ENCODE data around the gene ZBTB9.
"Not testable (repeated sequence)": the region's sequence is repeated elsewhere in the genome, so short reads cannot be mapped to it uniquely, and the experiment has no call there.

ZBTB9 gene

DNA sequence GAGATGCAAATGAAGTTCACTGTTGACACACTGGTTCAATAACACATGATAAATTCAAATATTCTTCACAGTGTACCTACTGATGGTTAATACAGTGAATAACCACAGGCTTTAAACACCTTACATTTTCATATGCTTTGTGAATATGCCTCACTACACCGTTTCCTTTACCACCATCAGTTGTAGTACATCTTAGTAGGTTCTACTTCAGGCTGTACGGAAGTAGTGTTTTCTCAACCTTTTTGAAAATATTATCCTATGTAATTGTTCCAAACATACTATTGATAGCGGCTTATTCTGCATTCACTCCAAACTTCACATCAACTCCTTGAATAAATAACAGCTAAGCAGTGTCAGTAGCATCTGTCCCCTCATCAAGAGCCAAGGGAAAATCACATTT is 15.3 kb downstream of the ZBTB9 start:
- no peak for DNase-seq

DNA sequence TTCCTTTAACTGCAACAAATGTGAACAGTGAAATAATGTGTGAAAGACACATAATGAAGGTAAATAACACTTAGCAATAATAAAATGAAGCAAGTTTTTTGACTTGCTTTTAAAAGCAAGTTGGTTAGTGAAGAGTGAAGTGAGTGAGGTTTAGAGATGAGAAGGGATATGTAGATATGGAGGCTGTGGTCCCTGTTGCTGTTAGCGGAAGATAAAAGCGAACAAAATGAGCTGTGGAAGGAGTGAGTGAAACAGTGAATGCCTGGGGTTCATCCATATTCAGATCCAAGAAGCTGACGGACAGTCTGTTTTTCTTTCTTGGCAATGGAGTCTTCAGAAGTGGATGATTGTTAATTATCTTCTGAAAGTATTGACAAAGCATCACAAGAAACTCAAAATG is 23.5 kb downstream of the ZBTB9 start:
- DNase-seq = no peak

DNA sequence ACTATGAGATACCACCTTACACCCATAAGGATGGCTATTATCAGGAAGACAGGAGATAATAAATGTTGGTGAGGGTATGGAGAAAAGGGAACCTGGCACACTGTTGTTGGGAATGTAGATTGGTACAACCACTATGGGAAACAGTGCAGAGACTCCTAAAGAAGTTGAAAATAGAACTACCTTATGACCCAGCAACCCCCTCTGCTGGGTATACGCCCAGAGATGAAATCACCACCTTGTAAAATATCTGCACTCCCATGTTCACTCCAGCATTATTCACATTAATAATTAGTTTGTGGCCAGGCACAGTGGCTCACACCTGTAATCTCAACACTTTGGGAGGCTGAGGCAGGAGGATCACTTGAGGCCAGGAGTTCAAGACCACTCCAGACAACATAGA is 26.8 kb downstream of the ZBTB9 start:
- no peak for DNase-seq

DNA sequence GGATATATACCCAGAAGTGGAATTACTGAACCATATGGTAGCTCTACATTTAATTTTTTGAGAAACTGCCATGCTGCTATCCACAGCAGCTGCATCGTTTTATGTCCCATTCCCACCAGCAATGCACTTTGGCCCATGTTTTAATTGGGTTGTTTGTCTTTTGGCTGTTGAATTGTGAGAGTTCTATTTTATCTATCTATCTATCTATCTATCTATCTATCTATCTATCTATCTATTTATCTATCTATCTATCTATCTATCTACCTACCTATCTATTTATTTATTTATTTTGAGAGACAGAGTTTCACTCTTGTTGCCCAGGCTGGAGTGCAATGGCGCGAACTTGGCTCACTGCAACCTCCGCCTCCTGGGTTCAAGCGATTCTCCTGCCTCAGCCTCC is 28.2 kb downstream of the ZBTB9 start:
- DNase-seq = not testable (repeated sequence)

DNA sequence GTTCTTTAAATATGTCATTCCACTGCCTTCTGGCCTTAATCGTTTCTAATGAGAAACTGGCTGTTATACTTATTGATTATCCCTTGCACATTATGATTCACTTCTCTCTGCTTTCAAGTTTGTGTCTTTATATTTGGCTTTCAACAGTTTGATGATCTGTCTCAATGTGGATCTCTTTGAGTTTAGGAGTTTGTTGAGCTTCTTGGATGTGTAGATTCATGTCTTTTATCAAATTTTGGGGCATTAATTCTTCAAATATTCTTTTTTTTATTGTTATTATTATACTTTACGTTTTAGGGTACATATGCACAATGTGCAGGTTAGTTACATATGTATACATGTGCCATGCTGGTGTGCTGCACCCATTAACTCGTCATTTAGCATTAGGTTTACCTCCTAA is 29.3 kb downstream of the ZBTB9 start:
- DNase-seq = no peak

DNA sequence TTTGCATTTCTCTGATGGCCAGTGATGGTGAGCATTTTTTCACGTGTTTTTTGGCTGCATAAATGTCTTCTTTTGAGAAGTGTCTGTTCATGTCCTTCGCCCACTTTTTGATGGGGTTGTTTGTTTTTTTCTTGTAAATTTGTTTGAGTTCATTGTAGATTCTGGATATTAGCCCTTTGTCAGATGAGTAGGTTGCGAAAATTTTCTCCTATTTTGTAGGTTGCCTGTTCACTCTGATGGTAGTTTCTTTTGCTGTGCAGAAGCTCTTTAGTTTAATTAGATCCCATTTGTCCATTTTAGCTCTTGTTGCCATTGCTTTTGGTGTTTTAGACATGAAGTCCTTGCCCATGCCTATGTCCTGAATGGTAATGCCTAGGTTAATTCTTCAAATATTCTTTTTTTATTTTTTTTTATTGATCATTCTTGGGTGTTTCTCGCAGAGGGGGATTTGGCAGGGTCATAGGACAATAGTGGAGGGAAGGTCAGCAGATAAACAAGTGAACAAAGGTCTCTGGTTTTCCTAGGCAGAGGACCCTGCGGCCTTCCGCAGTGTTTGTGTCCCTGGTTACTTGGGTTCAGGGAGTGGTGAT is 30.4 kb downstream of the ZBTB9 start:
- not testable (repeated sequence) for DNase-seq

DNA sequence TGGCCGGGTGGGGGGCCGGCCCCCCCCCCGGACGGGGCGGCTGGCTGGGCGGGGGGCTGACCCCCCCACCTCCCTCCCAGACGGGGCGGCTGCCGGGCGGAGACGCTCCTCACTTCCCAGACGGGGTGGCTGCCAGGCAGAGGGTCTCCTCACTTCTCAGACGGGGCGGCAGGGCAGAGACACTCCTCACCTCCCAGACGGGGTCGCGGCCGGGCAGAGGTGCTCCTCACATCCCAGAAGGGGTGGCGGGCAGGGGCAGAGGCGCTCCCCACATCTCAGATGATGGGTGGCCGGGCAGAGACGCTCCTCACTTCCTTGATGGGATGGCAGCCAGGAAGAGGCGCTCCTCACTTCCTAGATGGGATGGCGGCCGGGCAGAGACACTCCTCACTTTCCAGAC is 31.3 kb downstream of the ZBTB9 start:
- DNase-seq = not testable (repeated sequence)

DNA sequence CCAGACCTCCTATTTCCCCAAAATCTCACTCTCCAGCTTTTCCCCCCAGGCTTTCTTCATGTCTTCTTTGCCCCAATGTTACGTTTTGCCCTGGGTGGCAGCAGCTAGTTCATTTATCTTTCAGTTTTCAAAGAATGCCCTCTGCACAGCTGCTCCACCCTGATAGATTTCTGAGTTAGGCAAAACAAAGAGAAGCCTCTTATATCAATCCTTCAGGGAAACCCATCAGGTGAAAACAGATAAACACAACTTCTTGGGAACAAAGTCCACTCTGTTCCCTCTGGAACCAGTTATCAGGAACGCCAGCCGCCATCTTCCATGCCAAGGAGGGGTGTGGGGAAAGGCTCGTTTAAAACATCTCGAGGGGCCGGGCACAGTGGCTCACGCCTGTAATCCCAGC is 34.0 kb downstream of the ZBTB9 start:
- DNase-seq = no peak

DNA sequence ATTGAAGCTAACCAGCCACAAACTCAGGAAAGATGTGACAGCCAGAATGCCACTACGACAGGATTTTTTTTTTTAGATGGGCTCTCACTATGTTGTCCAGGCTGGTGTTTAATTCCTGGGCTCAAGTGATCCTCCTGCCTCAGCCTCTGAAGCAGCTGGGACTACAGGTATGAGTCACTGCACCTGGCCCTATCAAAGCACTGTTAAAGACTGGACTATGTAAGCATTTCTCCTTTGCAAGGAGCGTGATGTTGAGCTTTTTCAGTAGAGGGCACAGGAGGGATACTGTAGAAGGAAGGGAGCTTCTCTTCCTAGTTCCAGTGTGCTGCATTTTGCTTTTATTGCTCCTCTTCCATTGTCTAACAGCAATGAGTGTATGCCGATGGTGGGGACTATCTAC is 35.8 kb downstream of the ZBTB9 start:
- peak; percentile 63 for DNase-seq

DNA sequence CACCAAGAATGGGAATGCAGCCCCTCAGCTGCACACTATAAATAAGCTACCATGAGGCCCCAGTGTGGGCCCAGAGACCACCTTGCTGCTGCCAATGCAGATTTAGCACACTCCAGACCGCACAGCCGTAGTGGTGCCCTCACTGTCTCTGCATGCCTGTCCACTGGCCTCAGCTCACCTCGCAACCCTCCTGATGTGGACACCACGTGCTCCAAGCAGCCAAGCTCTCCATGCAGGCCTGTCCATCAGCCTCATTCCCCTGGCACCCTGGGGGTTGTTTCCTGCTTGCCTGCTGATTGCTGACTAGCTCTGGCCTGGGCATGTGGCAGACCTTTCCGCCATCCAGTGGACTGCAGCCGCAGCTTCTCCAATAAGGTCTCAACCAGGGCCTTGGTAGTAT is 36.2 kb downstream of the ZBTB9 start:
- DNase-seq = no peak

DNA sequence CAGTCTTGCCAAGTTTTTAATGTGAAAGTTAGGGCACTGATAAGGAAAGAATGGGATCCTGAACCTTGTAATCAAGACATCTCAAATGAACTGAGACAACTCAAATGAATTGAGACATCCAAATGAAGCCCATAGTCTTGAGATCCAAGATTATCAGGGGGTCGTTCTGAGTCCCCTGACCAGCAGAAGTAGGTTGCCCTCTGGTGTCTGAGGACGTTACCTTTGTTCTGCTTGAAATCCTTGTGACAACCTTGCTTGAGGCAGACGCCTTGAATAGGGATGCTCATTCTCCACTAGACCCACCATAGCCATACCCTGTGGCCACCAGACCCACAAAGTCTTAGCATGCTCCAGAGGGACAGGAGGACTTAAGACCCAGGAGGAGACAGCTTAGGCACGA is 37.7 kb downstream of the ZBTB9 start:
- DNase-seq = no peak

DNA sequence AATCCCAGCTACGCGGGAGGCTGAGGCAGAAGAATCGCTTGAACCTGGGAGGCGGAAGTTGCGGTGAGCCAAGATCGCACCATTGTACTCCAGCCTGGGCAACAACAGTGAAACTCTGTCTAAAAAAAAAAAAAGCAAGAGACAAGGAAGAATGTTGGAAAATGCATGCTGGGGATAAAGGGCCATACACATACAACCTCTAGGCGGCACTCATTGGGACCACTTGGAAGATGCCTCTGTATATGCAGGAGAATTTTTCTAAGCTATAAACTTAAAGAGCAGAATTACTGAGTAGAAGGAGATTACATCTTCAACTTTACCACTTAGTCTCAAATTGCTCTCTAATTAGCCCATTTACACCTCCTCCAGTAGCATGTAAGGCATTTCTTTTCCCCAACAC is 42.8 kb downstream of the ZBTB9 start:
- DNase-seq = no peak

DNA sequence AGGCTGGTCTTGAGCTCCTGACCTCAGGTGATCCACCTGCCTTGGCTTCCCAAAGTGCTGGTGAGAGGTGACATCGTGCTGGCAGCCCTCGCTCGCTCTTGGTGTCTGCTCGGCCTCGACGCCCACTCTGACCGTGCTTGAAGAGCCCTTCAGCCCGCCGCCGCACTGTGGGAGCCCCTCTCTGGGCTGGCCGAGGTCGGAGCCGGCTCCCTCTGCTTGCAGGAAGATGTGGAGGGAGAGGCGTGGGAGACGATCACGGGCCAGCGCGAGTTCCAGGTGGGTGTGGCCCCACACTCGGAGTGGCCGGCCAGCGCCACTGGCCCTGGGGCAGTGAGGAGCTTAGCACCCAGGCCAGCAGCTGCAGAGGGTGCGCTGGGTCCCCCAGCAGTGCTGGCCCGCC is 48.1 kb downstream of the ZBTB9 start:
- DNase-seq = no peak

DNA sequence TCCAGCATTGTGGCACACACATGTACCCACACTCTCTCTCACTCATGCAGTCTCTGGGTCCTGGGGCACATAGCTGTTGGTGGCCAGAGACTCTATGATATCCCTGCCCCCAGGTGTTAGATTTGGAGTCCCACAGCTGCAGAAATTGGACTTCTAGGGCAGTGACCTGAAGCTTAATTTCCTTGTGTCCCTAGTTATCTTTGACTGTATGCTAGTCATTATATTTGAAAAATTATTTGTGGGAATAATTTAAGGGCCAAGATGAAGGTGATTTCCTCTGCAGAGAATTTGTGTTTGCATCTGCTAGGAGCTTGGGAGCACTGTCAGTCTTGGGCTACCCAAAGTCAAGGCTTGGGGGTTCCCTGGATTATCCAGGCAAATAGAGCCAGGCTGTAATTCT is 50.1 kb downstream of the ZBTB9 start:
- no peak for DNase-seq

DNA sequence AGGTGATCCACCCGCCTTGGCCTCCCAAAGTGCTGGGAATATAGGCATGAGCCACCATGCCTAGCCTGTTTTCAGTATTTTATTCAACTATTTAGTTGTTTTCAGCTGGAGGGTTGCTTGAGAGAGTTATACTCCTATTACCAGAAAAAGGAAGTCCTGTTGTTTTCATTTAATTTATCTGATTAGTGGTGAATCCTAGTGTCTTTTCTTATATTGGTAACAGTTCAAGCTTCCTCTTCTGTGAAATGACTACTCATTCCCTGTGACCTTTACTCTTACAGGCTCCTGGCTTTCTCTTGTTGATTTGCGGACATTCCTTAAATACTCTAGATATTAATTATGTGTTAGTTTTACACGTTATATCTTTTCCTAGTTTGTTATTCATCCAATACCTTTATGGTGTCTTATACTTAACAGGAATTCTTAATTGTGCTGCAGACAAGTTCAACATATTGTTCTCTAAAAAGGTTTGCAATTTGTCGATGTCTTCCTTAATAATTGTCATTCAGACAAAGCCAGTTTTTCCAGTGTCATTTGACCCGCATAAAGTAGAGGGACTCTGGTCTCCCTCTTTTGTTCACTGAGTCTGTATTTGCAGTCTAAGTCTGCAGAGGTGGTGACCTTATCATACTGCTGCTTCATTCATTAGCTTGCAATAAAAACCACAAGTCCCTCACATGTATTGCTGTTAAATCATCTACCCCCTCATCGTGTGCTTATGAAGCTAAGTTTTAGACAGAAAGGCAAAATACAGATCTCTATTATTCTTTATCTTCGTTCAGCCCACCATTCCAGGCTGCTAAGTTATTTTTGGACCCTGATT is 51.4 kb downstream of the ZBTB9 start:
- DNase-seq = no peak

Measured in islet precursor cell (in vitro differentiated cells).